Smooth muscle cell (in vitro differentiated cells): ENCODE measurements around the gene RUSC1. TPM values are rescaled to one million over a fixed set of nuclear protein-coding genes. Genes with fewer than 3 reads are reported as not detected.

Experiments
- DNase-seq: peaks from one replicate; lab custom pipeline; 2025; ENCODE audit not compliant: unreplicated experiment; lab: John Stamatoyannopoulos, UW
- H2AFZ ChIP-seq: fragments of 200-600 bp; sonication (generic); 2 replicates; pipeline ENCODE4 v1.6.0; 2016; ENCODE audit warnings: antibody characterized with exemption, low read depth, mild to moderate bottlenecking
- H3F3A ChIP-seq: fragments of 200-600 bp; sonication (generic); 2 replicates; pipeline ENCODE4 v1.6.0; 2017; ENCODE audit warnings: antibody characterized with exemption, low read depth
- H3K27ac ChIP-seq: fragments of 200-600 bp; sonication (generic); 2 replicates; pipeline ENCODE4 v1.5.1; 2016; ENCODE audit warnings: low read depth, mild to moderate bottlenecking
- H3K27me3 ChIP-seq: fragments of 200-600 bp; sonication (generic); 2 replicates; pipeline ENCODE4 v1.6.1; 2016; ENCODE audit warnings: low read depth, mild to moderate bottlenecking
- H3K36me3 ChIP-seq: fragments of 200-600 bp; sonication (generic); 2 replicates; pipeline ENCODE4 v1.5.1; 2016; ENCODE audit warnings: low read depth
- H3K4me1 ChIP-seq: fragments of 200-600 bp; sonication (generic); 2 replicates; pipeline ENCODE4 v1.5.1; 2016; ENCODE audit warnings: low read depth
- H3K4me2 ChIP-seq: fragments of 200-600 bp; sonication (generic); 2 replicates; pipeline ENCODE4 v1.6.0; 2016; ENCODE audit warnings: mild to moderate bottlenecking
- H3K4me3 ChIP-seq: fragments of 200-600 bp; sonication (generic); 2 replicates; pipeline ENCODE4 v1.5.1; 2016; ENCODE audit warnings: mild to moderate bottlenecking
- H3K79me2 ChIP-seq: fragments of 200-600 bp; sonication (generic); 2 replicates; pipeline ENCODE4 v1.6.0; 2016; ENCODE audit warnings: low read depth, mild to moderate bottlenecking
- H3K9ac ChIP-seq: fragments of 200-600 bp; sonication (generic); 2 replicates; pipeline ENCODE4 v1.6.0; 2016; ENCODE audit warnings: low read depth
- H3K9me3 ChIP-seq: fragments of 200-600 bp; sonication (generic); replicated peaks from 2 replicates; pipeline ENCODE4 v1.5.1; 2016; ENCODE audit warnings: low read depth
- H4K20me1 ChIP-seq: fragments of 200-600 bp; sonication (generic); 2 replicates; pipeline ENCODE4 v1.6.0; 2016; ENCODE audit warnings: low read depth
- WGBS: methylation state at CpG from one replicate; pipeline ENCODE4 v1.1.7; 2016; ENCODE audit warnings: low lambda C conversion rate; 5-methylcytosine and 5-hydroxymethylcytosine counted together
- polyA plus RNA-seq: library from polyadenylated mRNA; unstranded; fragments of >200 nt; fragmentation: Nextera tagmentation; extraction: Ambion mirVana; gene quantifications from 2 replicates; pipeline ENCODE4 v1.2.1, GENCODE V29; 2016
- total RNA-seq: library from RNA; depleted of rRNA; stranded (reverse); fragments of >200 nt; gene quantifications from 2 replicates; pipeline ENCODE4 v1.2.3, GENCODE V29; 2014
- TF ChIP-seq, protein P1 (sequence below): fragments of 200-600 bp; sonication (generic); IDR thresholded peaks from 2 replicates; pipeline ENCODE4 v1.5.1; 2017; ENCODE audit warnings: borderline replicate concordance, mild to moderate bottlenecking, antibody characterized with exemption; ENCODE audit not compliant: insufficient read depth, poor library complexity, severe bottlenecking

The RUSC1 gene
- total and polyA plus RNA-seq, 2 experiments from 2014 or later = 28.7 to 33.2 TPM

DNA sequence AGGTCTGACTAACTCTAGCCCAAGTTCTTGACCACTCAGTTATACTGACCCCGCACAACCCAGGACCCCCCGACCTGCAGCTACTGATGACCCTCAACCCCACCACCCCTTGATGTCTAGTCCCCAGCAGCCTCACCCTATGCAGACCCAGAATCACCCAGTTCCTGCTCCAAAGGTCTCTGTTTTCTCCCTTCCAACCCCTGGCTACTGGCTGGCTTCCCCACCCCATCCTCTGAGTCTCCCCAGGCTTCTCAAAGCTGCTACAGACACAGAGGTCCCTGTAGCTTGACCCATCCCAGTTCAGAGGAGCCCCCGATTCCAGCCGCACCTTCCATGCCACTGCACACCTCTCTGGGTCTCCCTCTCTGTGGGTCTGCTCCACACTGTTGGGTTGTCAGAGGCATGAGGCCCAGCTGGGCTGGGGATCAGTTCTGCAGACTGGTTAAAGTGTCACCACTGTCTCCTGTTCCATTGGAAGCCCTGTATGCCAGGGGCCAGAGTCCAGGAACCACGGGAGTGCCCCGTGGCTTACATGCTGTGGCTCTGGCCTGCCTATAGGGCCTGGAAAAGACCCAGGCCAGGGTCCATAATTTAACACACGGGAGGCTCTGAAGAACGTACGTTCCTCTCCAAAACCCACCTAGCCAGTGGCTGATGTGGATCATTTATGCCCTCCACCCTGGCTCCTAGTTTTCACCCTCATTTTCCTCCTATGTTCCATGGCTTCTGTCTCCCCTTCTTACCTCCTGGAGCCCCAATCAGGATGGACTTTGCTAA lies 20.0 kb upstream of the RUSC1 start:
- WGBS = 94% methylated on average over 9 of the region's 9 CpGs
- H3K27me3 ChIP-seq = peaks cover 17% of the 10 kb centered on the region
- H3K36me3 ChIP-seq = no peaks in the 10 kb centered on the region
- DNase-seq = no peak
- H3K9me3 ChIP-seq = no peaks in the 10 kb centered on the region
- H3K79me2 ChIP-seq = no peaks in the 10 kb centered on the region
- no peak overlapping the region for H2AFZ ChIP-seq
- no peak overlapping the region for H3K9ac ChIP-seq
- H3K4me2 ChIP-seq = no peak overlapping the region
- H3K4me1 ChIP-seq = no peaks in the 10 kb centered on the region
- TF ChIP-seq, protein P1, sequence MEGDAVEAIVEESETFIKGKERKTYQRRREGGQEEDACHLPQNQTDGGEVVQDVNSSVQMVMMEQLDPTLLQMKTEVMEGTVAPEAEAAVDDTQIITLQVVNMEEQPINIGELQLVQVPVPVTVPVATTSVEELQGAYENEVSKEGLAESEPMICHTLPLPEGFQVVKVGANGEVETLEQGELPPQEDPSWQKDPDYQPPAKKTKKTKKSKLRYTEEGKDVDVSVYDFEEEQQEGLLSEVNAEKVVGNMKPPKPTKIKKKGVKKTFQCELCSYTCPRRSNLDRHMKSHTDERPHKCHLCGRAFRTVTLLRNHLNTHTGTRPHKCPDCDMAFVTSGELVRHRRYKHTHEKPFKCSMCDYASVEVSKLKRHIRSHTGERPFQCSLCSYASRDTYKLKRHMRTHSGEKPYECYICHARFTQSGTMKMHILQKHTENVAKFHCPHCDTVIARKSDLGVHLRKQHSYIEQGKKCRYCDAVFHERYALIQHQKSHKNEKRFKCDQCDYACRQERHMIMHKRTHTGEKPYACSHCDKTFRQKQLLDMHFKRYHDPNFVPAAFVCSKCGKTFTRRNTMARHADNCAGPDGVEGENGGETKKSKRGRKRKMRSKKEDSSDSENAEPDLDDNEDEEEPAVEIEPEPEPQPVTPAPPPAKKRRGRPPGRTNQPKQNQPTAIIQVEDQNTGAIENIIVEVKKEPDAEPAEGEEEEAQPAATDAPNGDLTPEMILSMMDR = no peak
- no peaks in the 10 kb centered on the region for H3F3A ChIP-seq
- no peak overlapping the region for H3K27ac ChIP-seq
- H3K4me3 ChIP-seq = no peak overlapping the region
- no peaks in the 10 kb centered on the region for H4K20me1 ChIP-seq

GRCh38 chr1:155301342-155301841 lies 19.3 kb upstream of the RUSC1 start, which contains the start of gene PKLR:
Gene PKLR (minus strand): TSS chr1:155301438. CDS start chr1:155301395, 43 bp downstream.
- no peaks in the 10 kb centered on the region for H3K9me3 ChIP-seq
- H3K4me1 ChIP-seq = no peaks in the 10 kb centered on the region
- H3K36me3 ChIP-seq = no peaks in the 10 kb centered on the region
- no peak within 1 kb of the TSS for H3K27ac ChIP-seq
- H3K4me3 ChIP-seq = no peak within 1 kb of the TSS
- peaks cover 10% of the 10 kb centered on the region for H3K27me3 ChIP-seq
- no peaks in the 10 kb centered on the region for H3F3A ChIP-seq
- no peak within 1 kb of the TSS for H3K4me2 ChIP-seq
- DNase-seq = no peak
- H3K9ac ChIP-seq = no peak within 1 kb of the TSS
- no peaks in the 10 kb centered on the region for H3K79me2 ChIP-seq
- 89% methylated on average over 5 of the region's 5 CpGs for WGBS
- no peaks in the 10 kb centered on the region for H4K20me1 ChIP-seq
- H2AFZ ChIP-seq = no peak within 1 kb of the TSS
- TF ChIP-seq, protein P1 = no peak

- Histone ChIP-seq H3K79me2 (peaks cover 9% of the 10 kb centered on the region), H3K9me3 (no peaks in the 10 kb centered on the region), H3K27me3 (no peaks in the 10 kb centered on the region), H3K36me3 (no peaks in the 10 kb centered on the region), H4K20me1 (no peaks in the 10 kb centered on the region), H3K4me1 (peaks cover 1% of the 10 kb centered on the region), H3K4me3 (no peak overlapping the region), H2AFZ (no peak overlapping the region), H3K27ac (no peak overlapping the region), H3F3A (peaks cover 6% of the 10 kb centered on the region), H3K4me2 (no peak overlapping the region), H3K9ac (no peak overlapping the region)
- no peak for DNase-seq
- TF ChIP-seq, protein P1 = no peak
- 94% methylated on average over 11 of the region's 11 CpGs for WGBS
These were observed 16.1 kb upstream of the RUSC1 start for GRCh38 chr1:155304558-155305063.
